PC-9 (cell line): Measurements from ENCODE around the gene LINC00632. TPM values are rescaled to one million over a fixed set of nuclear protein-coding genes. Genes with fewer than 3 reads are reported as not detected.

Experiments used
- BruUV-seq: library from RNA; stranded (reverse); fragments of 400-500 nt; replicated peaks from 2 replicates; lab custom pipeline; 2021; lab: Mats Ljungman, UMichigan
- CTCF ChIA-PET: fragments of 300-600 bp; sonication (Branson Sonifier 250); formaldehyde crosslinking; loops from one replicate; lab custom pipeline; 2022; ENCODE audit warnings: antibody characterized with exemption; lab: Charles Lee
- POLR2A ChIA-PET: fragments of 300-600 bp; sonication (Branson Sonifier 250); formaldehyde crosslinking; loops from one replicate; lab custom pipeline; 2022; ENCODE audit warnings: antibody characterized with exemption; ENCODE audit not compliant: unreplicated experiment; lab: Charles Lee
- DNase-seq, 2 experiments: peaks; one replicate each; pipeline versions ENCODE4 v3.0.0 to v3.0.0-alpha.2; 2015 to 2022; ENCODE audit warnings: mixed read lengths in 1 of 2
- H2AFZ ChIP-seq: fragments of 200-600 bp; sonication (generic); 2 replicates; pipeline ENCODE4 v1.8.1; 2017; ENCODE audit warnings: antibody characterized with exemption
- H3F3A ChIP-seq: fragments of 200-600 bp; sonication (generic); 2 replicates; pipeline ENCODE4 v1.8.1; 2017; ENCODE audit warnings: antibody characterized with exemption, mild to moderate bottlenecking, low read depth; ENCODE audit not compliant: insufficient read depth
- H3K27ac ChIP-seq: fragments of 200-600 bp; sonication (generic); 2 replicates; pipeline ENCODE4 v1.6.1; 2016; ENCODE audit warnings: mixed run types
- H3K27me3 ChIP-seq: fragments of 200-600 bp; sonication (generic); 2 replicates; pipeline ENCODE4 v1.6.1; 2016; ENCODE audit warnings: low read depth, mixed run types; ENCODE audit not compliant: insufficient read depth
- H3K36me3 ChIP-seq: fragments of 200-600 bp; sonication (generic); 2 replicates; pipeline ENCODE4 v1.6.1; 2016; ENCODE audit warnings: low read depth, mixed run types
- H3K4me1 ChIP-seq: fragments of 200-600 bp; sonication (generic); replicated peaks from 2 replicates; pipeline ENCODE4 v1.6.1; 2016; ENCODE audit warnings: mixed run types; ENCODE audit not compliant: insufficient read depth
- H3K4me2 ChIP-seq: fragments of 200-600 bp; sonication (generic); 2 replicates; pipeline ENCODE4 v1.6.1; 2017; ENCODE audit warnings: mixed run types
- H3K4me3 ChIP-seq: fragments of 200-600 bp; sonication (generic); 2 replicates; pipeline ENCODE4 v1.6.1; 2016; ENCODE audit warnings: mixed run types
- H3K79me2 ChIP-seq: fragments of 200-600 bp; sonication (generic); 2 replicates; pipeline ENCODE4 v1.6.1; 2017; ENCODE audit warnings: low read depth, mixed run types
- H3K9me2 ChIP-seq: fragments of 200-600 bp; sonication (generic); 2 replicates; pipeline ENCODE4 v1.8.1; 2017; ENCODE audit warnings: mild to moderate bottlenecking; ENCODE audit not compliant: insufficient read depth
- H3K9me3 ChIP-seq: fragments of 200-600 bp; sonication (generic); 2 replicates; pipeline ENCODE4 v1.8.1; 2016; ENCODE audit warnings: low read depth; ENCODE audit not compliant: insufficient read depth
- H4K20me1 ChIP-seq: fragments of 200-600 bp; sonication (generic); 2 replicates; pipeline ENCODE4 v1.8.1; 2017; ENCODE audit not compliant: insufficient read depth
- EZH2 ChIP-seq: fragments of 200-600 bp; sonication (generic); IDR thresholded peaks from 2 replicates; pipeline ENCODE4 v1.8.0; 2017; ENCODE audit warnings: antibody characterized with exemption, low read depth
- intact Hi-C: fragments of 100-400 bp; cut with micrococcal nuclease; formaldehyde crosslinking; loops from one replicate; pipeline ENCODE4 v1.10.0; 2022; ENCODE audit not compliant: unreplicated experiment
- total RNA-seq: library from RNA; stranded (reverse); gene quantifications from 2 replicates; pipeline ENCODE4 v1.2.3, GENCODE V29; 2021
- TF ChIP-seq, protein P1 (sequence below): fragments of 200-600 bp; sonication (generic); conservative IDR thresholded peaks from 2 replicates; pipeline ENCODE4 v1.6.1; 2017; ENCODE audit warnings: mixed run types, antibody characterized with exemption, mild to moderate bottlenecking, moderate library complexity

LINC00632 gene
- total RNA-seq, 1 experiment from 2014 or later = 0.46 TPM

DNA sequence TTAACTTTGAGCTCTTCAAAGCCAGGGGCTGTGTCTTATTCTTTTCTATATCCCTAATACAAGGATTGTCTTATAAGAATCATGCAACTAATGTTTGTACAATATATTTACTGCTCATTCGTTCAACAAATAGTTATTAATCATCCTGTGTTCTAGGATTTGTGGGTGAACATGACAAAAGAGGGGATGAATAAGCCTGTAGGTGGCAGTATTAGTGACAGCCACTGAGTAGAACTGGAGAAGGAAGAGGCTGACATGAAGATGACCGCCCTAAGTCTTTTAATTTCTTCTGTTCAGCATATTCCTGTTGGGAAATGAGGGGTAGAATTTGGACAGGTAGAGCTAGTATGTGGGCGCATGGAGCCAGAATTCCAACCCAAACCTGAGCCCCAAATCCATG is 11.9 kb upstream of the LINC00632 start:
- Histone ChIP-seq H3K9me3 (no peaks in the 10 kb centered on the region), H2AFZ (no peak overlapping the region), H3F3A (no peaks in the 10 kb centered on the region), H3K4me1 (no peaks in the 10 kb centered on the region), H3K27ac (no peak overlapping the region), H3K4me3 (no peak overlapping the region), H3K79me2 (no peaks in the 10 kb centered on the region), H3K27me3 (no peaks in the 10 kb centered on the region), H3K4me2 (no peak overlapping the region), H3K9me2 (no peaks in the 10 kb centered on the region; the same call in 1 of the 2 replicates), H4K20me1 (no peaks in the 10 kb centered on the region; the same call in 1 of the 2 replicates), H3K36me3 (no peaks in the 10 kb centered on the region)
- intact Hi-C loops = no loop called here
- BruUV-seq = no TSS peak
- ChIA-PET CTCF (no interaction called here), POLR2A (no interaction called here)
- no peak for DNase-seq
- TF ChIP-seq, protein P1, sequence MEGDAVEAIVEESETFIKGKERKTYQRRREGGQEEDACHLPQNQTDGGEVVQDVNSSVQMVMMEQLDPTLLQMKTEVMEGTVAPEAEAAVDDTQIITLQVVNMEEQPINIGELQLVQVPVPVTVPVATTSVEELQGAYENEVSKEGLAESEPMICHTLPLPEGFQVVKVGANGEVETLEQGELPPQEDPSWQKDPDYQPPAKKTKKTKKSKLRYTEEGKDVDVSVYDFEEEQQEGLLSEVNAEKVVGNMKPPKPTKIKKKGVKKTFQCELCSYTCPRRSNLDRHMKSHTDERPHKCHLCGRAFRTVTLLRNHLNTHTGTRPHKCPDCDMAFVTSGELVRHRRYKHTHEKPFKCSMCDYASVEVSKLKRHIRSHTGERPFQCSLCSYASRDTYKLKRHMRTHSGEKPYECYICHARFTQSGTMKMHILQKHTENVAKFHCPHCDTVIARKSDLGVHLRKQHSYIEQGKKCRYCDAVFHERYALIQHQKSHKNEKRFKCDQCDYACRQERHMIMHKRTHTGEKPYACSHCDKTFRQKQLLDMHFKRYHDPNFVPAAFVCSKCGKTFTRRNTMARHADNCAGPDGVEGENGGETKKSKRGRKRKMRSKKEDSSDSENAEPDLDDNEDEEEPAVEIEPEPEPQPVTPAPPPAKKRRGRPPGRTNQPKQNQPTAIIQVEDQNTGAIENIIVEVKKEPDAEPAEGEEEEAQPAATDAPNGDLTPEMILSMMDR = no peak; the same call in 1 of the 2 replicates
- no peak for TF ChIP-seq EZH2

- H3K27ac ChIP-seq = no peak overlapping the region
- H3K4me2 ChIP-seq = no peak overlapping the region
- H3F3A ChIP-seq = no peaks in the 10 kb centered on the region
- POLR2A ChIA-PET = no interaction called here
- H4K20me1 ChIP-seq = no peaks in the 10 kb centered on the region; the same call in 1 of the 2 replicates
- H3K27me3 ChIP-seq = no peaks in the 10 kb centered on the region
- H3K79me2 ChIP-seq = no peaks in the 10 kb centered on the region
- H3K4me1 ChIP-seq = no peaks in the 10 kb centered on the region
- intact Hi-C loops = no loop called here
- H3K9me3 ChIP-seq = no peaks in the 10 kb centered on the region
- CTCF ChIA-PET = no interaction called here
- H2AFZ ChIP-seq = no peak overlapping the region
- H3K9me2 ChIP-seq = no peaks in the 10 kb centered on the region; the same call in 1 of the 2 replicates
- TF ChIP-seq, protein P1 = peak; percentile 35; the same call in 1 of the 2 replicates
- no peak for TF ChIP-seq EZH2
- DNase-seq = no peak
- H3K4me3 ChIP-seq = no peak overlapping the region
- no peaks in the 10 kb centered on the region for H3K36me3 ChIP-seq
- no TSS peak for BruUV-seq
Measured at GRCh38 chrX:140701480-140701879, 8.1 kb upstream of the LINC00632 start.

GRCh38 chrX:140710710-140711109 is 1.2 kb downstream of the LINC00632 start:
- H3K9me3 ChIP-seq = no peaks in the 10 kb centered on the region
- H3K36me3 ChIP-seq = no peaks in the 10 kb centered on the region
- H3K9me2 ChIP-seq = no peaks in the 10 kb centered on the region
- POLR2A ChIA-PET = no interaction called here
- H2AFZ ChIP-seq = no peak overlapping the region
- H3K4me2 ChIP-seq = no peak overlapping the region
- intact Hi-C loops = no loop called here
- peaks cover 43% of the 10 kb centered on the region; the same call in 1 of the 2 replicates for H3K27me3 ChIP-seq
- H3K27ac ChIP-seq = no peak overlapping the region
- H3K4me3 ChIP-seq = no peak overlapping the region
- H4K20me1 ChIP-seq = no peaks in the 10 kb centered on the region
- DNase-seq = no peak
- no peaks in the 10 kb centered on the region for H3K4me1 ChIP-seq
- BruUV-seq = no TSS peak
- CTCF ChIA-PET = no interaction called here
- no peak for TF ChIP-seq EZH2
- TF ChIP-seq, protein P1 = no peak
- no peaks in the 10 kb centered on the region for H3F3A ChIP-seq
- H3K79me2 ChIP-seq = no peaks in the 10 kb centered on the region
